CD4-positive, alpha-beta T cell treated with Interleukin-17A for 1 hour (primary cell): Measurements from ENCODE around the gene SNX32.

ENCODE experiments used
- DNase-seq: peaks from one replicate; pipeline ENCODE4 v3.0.0-alpha.2; 2020

The SNX32 gene

GRCh38 chr11:65797711-65798110 lies 36.1 kb upstream of the SNX32 start:
- no peak for DNase-seq

- no peak for DNase-seq
Observed at GRCh38 chr11:65798882-65799281, 34.9 kb upstream of the SNX32 start.

GRCh38 chr11:65801153-65801987 lies 32.4 kb upstream of the SNX32 start:
- DNase-seq = no peak

- DNase-seq = no peak
Observed at GRCh38 chr11:65802841-65803240, 30.9 kb upstream of the SNX32 start.

GRCh38 chr11:65803797-65804492 lies 29.8 kb upstream of the SNX32 start:
- DNase-seq = no peak

- DNase-seq = no peak
Observed at GRCh38 chr11:65806979-65807378, 26.8 kb upstream of the SNX32 start.

GRCh38 chr11:65808744-65809341 lies 24.9 kb upstream of the SNX32 start:
- DNase-seq = no peak

- no peak for DNase-seq
Observed at GRCh38 chr11:65809496-65809895, 24.3 kb upstream of the SNX32 start.

DNA sequence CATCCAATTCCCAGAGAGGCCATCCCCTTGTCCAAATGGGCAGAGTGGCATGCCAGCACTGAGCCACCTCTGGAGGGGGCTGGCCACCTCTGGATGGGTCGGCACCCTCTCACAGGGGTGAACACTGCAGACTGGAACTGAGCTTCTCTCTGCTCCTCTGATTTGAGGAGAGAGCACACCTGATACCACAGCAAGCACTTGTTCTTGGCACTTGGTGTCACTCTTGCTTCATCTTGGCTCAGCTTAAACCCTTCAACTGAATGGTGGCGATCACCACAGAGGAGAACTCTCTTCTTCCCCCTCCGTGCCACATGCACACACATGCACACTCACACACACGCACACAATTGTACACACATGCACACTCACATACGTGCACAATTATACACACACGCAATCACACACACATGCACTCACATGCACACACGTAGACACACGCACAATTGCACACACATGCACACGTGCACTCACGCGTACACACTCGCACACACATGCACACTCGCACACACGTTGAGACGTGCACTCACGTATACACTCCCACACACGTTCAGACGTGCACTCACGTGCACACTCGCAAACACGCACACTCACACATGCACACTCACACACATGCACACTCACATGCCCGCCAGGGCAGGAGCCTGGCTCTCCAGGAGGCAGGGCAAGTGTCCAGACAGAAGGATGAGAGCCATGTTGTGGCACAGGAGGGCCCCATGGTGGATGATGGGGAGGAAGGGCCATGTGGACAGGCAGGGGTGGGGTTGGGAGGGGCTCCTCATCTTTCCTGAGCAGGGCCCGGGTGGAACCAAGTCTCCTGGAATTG lies 23.5 kb upstream of the SNX32 start:
- DNase-seq = peak; percentile 34

GRCh38 chr11:65811764-65812475 lies 21.8 kb upstream of the SNX32 start:
- no peak for DNase-seq

- no peak for DNase-seq
Observed at GRCh38 chr11:65814131-65814985, 19.4 kb upstream of the SNX32 start.

DNA sequence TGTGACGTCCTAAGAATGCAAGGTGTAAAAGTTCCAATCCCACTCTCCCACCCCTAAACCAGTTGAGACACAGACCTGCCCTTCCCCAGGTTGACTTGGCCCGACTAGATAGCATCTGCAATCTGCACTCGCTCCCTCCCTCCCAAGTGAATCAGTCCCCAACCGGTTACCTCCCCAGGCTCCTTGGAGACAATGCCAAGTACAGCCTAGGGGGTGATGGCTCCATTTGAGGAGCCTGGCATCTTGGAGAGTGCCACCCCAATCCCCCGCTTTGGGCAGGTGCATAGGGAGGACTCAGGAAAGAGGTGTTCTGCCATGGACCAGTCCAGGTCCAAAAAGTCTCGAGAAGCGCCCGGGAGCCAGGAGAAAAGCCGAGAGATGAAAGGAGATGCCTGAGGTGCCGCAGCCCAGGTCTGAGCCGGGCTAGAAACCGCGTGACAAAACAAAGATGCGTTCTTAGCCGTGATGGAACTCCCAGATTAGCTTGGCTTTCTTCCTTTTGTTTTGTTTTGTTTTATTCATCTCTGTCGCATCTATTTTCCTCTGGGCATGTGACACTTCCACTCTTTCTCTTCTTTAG lies 18.7 kb upstream of the SNX32 start:
- no peak for DNase-seq

DNA sequence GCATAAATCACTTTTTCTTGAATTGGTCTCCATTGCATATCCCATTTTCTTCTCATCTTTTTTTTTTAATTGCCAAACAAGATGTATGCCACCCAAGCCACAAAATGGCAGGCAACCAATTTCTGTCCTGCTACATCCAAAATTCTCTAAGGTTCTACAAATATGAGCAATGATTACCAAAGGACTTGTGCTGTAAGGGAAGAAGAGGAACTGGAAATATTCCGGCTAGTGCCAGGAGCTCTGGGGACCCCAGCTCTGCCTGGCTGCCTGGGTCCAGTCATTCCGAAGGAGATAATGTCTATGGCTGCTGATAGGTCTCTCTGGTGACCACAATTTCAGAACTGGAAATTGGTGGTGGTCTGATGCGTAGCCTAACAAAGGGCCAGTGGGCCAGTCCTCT lies 17.1 kb upstream of the SNX32 start:
- DNase-seq = no peak

DNA sequence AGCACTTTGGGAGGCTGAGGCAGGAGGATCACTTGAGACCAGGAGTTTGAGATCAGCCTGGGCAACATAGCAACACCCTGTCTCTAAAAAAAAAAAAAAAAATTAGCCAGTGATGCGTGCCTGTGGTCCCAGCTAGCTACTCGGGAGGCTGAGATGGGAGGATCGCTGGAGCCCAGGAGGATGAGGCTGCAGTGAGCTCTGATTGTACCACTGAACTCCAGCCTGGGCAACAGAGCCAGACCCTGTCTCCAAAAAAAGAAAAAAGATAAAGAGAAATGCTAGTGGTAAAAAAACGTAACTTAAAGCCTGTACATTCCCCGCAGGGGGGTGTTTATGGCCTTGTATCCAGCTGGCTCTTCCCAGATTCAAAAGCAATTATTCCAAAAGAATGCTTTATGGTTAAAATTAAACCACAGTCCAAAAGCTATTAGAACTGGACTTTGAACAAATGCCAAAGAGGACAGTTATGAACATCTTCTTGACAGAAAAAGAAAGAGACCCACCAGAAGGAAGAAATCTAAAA lies 16.4 kb upstream of the SNX32 start:
- DNase-seq = no peak

GRCh38 chr11:65817835-65818680 lies 15.7 kb upstream of the SNX32 start:
- peak; percentile 92 for DNase-seq

- no peak for DNase-seq
Observed at GRCh38 chr11:65821107-65821506, 12.7 kb upstream of the SNX32 start.

DNA sequence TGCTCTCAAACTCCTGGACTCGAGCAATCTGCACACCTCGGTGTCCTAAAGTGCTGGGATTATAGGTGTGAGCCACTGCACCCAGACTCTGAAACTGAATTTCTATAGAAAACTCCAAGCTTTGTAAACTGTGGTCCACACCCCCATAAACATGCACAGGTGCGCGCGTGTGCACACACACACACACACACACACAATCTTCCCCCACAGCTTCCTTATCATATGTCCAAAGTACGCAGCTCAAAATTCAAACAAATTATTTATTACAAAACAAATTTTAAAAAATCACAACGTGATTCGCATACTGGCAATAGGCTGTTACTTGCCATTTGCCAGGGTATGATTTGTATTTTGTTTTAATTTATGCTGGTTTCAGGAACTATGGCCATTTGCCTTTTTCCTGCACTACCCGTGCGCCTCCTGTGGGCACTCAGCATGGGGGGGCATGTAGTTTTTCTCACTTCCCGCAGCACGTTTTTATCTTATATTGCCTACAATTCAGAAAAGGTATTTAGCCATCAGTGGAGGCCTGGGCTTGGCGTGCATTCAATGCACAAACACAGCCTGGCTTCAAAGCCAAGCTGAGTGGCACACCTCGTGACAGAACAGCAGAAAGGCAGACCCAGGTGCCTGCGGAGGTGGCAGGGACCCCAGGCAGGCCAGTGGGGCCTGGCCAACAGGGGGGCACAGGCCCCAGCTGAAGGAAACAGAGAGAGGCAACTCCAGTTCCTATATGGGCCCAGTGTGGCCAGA lies 10.8 kb upstream of the SNX32 start:
- DNase-seq = no peak

- DNase-seq = no peak
Observed at GRCh38 chr11:65826984-65827735, 6.6 kb upstream of the SNX32 start.
